Panc1 (cell line): ENCODE results near the gene ACADSB. TPM values are rescaled to one million over a fixed set of nuclear protein-coding genes. Genes with fewer than 3 reads are reported as not detected.

Experiments
- ATAC-seq: fragments of 200-7000 bp; cut with Tn5 transposase; 2 replicates; pipeline ENCODE4 v1.9.1; 2020; ENCODE audit warnings: mild to moderate bottlenecking, moderate library complexity
- BruUV-seq: library from RNA; stranded (reverse); fragments of 400-500 nt; replicated peaks from 2 replicates; lab custom pipeline; 2021; lab: Mats Ljungman, UMichigan
- CTCF ChIA-PET: fragments of 300-600 bp; sonication (Branson Sonifier 250); formaldehyde crosslinking; loops from one replicate; lab custom pipeline; 2022; ENCODE audit warnings: antibody characterized with exemption; lab: Charles Lee
- POLR2A ChIA-PET: fragments of 300-600 bp; sonication (Branson Sonifier 250); formaldehyde crosslinking; loops from one replicate; lab custom pipeline; 2022; ENCODE audit warnings: antibody characterized with exemption; lab: Charles Lee
- DNase-seq: peaks from one replicate; pipeline ENCODE4 v3.0.0-alpha.2; 2010; ENCODE audit warnings: low read depth, low spot score
- H3K27ac ChIP-seq: 2 replicates; pipeline ENCODE4 v1.5.1; 2011; ENCODE audit warnings: mild to moderate bottlenecking, low read length, inconsistent platforms
- H3K27me3 ChIP-seq: fragments of 200-500 bp; sonication (Bioruptor generic); 2 replicates; pipeline ENCODE4 v1.6.0; 2014; ENCODE audit warnings: low read length, inconsistent platforms; ENCODE audit not compliant: control insufficient read depth, insufficient read depth
- H3K36me3 ChIP-seq: fragments of 200-500 bp; sonication (Bioruptor generic); 2 replicates; pipeline ENCODE4 v1.5.1; 2014; ENCODE audit warnings: inconsistent platforms, mild to moderate bottlenecking, low read length, moderate library complexity; ENCODE audit not compliant: control insufficient read depth, insufficient read depth
- H3K4me1 ChIP-seq: 2 replicates; pipeline ENCODE4 v1.5.1; 2011; ENCODE audit warnings: inconsistent platforms, mild to moderate bottlenecking, low read length, moderate library complexity; ENCODE audit not compliant: control insufficient read depth, insufficient read depth
- H3K4me3 ChIP-seq, 2 experiments: 2 replicates each; pipeline ENCODE4 v1.5.1; 2011 to 2012; ENCODE audit warnings: low read depth in 2 of 2, low read length in 2 of 2, mild to moderate bottlenecking in 2 of 2, inconsistent platforms in 1 of 2, moderate library complexity in 1 of 2
- H3K9me3 ChIP-seq: fragments of 200-500 bp; sonication (Bioruptor generic); 2 replicates; pipeline ENCODE4 v1.5.1; 2014; ENCODE audit warnings: low read depth, mild to moderate bottlenecking, inconsistent platforms, low read length, moderate library complexity; ENCODE audit not compliant: control insufficient read depth, insufficient read depth
- POLR2AphosphoS5 ChIP-seq: IDR thresholded peaks from 2 replicates; pipeline ENCODE4 v1.6.1; 2012; ENCODE audit warnings: mild to moderate bottlenecking, low read depth, low read length, moderate library complexity
- SIN3A ChIP-seq: IDR thresholded peaks from 2 replicates; pipeline ENCODE4 v1.6.1; 2012; ENCODE audit warnings: low read depth, mild to moderate bottlenecking, low read length, moderate library complexity, borderline replicate concordance; ENCODE audit not compliant: insufficient read depth
- TCF7L2 ChIP-seq: IDR thresholded peaks from 2 replicates; pipeline ENCODE4 v1.6.1; 2011; ENCODE audit warnings: mild to moderate bottlenecking, low read depth, low read length, inconsistent platforms
- in situ Hi-C: cut with HindIII; loops from 2 replicates; pipeline ENCODE4 v1.10.0; 2016; ENCODE audit warnings: low sequenced_read_pairs, low pct_unique_long_range_greater_than_20kb
- intact Hi-C: fragments of 100-400 bp; cut with micrococcal nuclease; formaldehyde crosslinking; loops from one replicate; pipeline ENCODE4 v1.10.0; 2022; ENCODE audit not compliant: unreplicated experiment
- total RNA-seq: library from RNA; stranded (reverse); gene quantifications from one replicate; pipeline ENCODE4 v1.2.1, GENCODE V29; 2021; ENCODE audit not compliant: unreplicated experiment
- TF ChIP-seq, protein P1 (sequence below): fragments of 450-650 bp; IDR thresholded peaks from 2 replicates; pipeline ENCODE4 v1.5.1; 2017; ENCODE audit warnings: mild to moderate bottlenecking
- TF ChIP-seq, protein P2 (sequence below), 2 experiments: IDR thresholded peaks; 2 replicates each; pipeline ENCODE4 v1.6.1; 2011 to 2012; ENCODE audit warnings: low read depth in 2 of 2, control low read depth in 1 of 2, low read length in 1 of 2, mild to moderate bottlenecking in 1 of 2, moderate library complexity in 1 of 2; ENCODE audit not compliant: insufficient read depth in 1 of 2

ACADSB gene
- total RNA-seq, 1 experiment from 2014 or later = 19.2 TPM

DNA sequence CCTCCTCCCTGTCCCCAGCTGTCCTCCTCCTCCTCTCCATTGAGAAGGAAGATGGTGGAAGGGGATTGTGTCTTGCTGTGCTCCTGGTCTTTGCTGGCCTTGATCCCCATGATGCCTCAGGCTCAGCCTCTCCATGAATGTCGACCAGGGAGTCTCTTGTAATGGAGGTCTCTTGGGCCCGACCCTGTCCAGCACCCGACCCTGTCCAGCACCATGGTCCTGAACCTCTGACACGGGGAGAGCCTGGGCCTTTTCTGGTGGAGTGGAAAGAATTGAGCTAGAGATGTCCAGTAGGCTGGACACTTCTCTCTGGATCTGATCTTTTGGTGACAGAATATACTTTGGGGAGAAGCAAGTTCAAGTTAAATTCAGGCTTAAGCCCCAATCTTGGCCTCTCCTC is 84.7 kb downstream of the ACADSB start:
- intact Hi-C loops = no loop called here
- POLR2A ChIA-PET = no interaction called here
- Histone ChIP-seq H3K27ac (no peak overlapping the region), H3K4me3 (no peak overlapping the region), H3K9me3 (no peaks in the 10 kb centered on the region), H3K27me3 (no peaks in the 10 kb centered on the region; the same call in 1 of the 2 replicates), H3K36me3 (no peaks in the 10 kb centered on the region), H3K4me1 (no peaks in the 10 kb centered on the region)
- in situ Hi-C loops = no loop called here
- no peak for TF ChIP-seq TCF7L2
- TF ChIP-seq, protein P1, sequence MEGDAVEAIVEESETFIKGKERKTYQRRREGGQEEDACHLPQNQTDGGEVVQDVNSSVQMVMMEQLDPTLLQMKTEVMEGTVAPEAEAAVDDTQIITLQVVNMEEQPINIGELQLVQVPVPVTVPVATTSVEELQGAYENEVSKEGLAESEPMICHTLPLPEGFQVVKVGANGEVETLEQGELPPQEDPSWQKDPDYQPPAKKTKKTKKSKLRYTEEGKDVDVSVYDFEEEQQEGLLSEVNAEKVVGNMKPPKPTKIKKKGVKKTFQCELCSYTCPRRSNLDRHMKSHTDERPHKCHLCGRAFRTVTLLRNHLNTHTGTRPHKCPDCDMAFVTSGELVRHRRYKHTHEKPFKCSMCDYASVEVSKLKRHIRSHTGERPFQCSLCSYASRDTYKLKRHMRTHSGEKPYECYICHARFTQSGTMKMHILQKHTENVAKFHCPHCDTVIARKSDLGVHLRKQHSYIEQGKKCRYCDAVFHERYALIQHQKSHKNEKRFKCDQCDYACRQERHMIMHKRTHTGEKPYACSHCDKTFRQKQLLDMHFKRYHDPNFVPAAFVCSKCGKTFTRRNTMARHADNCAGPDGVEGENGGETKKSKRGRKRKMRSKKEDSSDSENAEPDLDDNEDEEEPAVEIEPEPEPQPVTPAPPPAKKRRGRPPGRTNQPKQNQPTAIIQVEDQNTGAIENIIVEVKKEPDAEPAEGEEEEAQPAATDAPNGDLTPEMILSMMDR = no peak
- TF ChIP-seq POLR2AphosphoS5 = no peak
- TF ChIP-seq, protein P2, sequence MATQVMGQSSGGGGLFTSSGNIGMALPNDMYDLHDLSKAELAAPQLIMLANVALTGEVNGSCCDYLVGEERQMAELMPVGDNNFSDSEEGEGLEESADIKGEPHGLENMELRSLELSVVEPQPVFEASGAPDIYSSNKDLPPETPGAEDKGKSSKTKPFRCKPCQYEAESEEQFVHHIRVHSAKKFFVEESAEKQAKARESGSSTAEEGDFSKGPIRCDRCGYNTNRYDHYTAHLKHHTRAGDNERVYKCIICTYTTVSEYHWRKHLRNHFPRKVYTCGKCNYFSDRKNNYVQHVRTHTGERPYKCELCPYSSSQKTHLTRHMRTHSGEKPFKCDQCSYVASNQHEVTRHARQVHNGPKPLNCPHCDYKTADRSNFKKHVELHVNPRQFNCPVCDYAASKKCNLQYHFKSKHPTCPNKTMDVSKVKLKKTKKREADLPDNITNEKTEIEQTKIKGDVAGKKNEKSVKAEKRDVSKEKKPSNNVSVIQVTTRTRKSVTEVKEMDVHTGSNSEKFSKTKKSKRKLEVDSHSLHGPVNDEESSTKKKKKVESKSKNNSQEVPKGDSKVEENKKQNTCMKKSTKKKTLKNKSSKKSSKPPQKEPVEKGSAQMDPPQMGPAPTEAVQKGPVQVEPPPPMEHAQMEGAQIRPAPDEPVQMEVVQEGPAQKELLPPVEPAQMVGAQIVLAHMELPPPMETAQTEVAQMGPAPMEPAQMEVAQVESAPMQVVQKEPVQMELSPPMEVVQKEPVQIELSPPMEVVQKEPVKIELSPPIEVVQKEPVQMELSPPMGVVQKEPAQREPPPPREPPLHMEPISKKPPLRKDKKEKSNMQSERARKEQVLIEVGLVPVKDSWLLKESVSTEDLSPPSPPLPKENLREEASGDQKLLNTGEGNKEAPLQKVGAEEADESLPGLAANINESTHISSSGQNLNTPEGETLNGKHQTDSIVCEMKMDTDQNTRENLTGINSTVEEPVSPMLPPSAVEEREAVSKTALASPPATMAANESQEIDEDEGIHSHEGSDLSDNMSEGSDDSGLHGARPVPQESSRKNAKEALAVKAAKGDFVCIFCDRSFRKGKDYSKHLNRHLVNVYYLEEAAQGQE (IDR thresholded peaks at IDR 0.05; ENCODE audit: insufficient read depth in 1 of 2, low read depth in 2 of 2, low read length in 1 of 2) = peak; percentile 77
- ATAC-seq = no peak
- DNase-seq = no peak
- BruUV-seq = no TSS peak
- CTCF ChIA-PET = no interaction called here

DNA sequence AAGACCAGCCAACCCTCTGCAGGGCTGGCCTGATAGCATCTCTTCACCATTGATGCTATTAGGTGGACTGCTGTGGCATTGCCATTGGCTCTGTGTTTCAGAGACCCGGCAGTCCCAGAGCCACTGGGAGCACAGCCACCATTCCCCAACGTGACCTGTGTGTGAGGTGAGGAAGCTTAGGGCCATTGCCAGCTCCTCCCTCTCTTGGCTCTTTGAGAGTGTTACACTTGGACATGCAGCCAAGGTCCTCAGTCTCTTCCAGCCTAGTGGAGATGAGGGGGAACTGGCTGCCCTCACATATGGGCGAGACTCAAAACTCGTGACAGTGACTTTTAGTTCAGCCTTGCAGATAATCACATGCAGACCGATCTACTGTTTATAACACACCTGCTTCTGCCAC is 87.6 kb downstream of the ACADSB start:
- intact Hi-C loops (no loop called here), in situ Hi-C loops (no loop called here)
- ATAC-seq (no peak), DNase-seq (no peak)
- no peak overlapping the region for H3K4me3 ChIP-seq
- BruUV-seq = no TSS peak
- H3K36me3 ChIP-seq = no peaks in the 10 kb centered on the region
- no peaks in the 10 kb centered on the region for H3K9me3 ChIP-seq
- POLR2A ChIA-PET = no interaction called here
- TF ChIP-seq POLR2AphosphoS5 = no peak
- TF ChIP-seq, protein P1 = no peak
- TF ChIP-seq SIN3A = no peak
- TF ChIP-seq, protein P2 (IDR thresholded peaks at IDR 0.05; ENCODE audit: insufficient read depth in 1 of 2, low read depth in 2 of 2, low read length in 1 of 2) = no peak
- no peak for TF ChIP-seq TCF7L2
- CTCF ChIA-PET = no interaction called here
- H3K4me1 ChIP-seq = no peaks in the 10 kb centered on the region; the same call in 1 of the 2 replicates
- H3K27ac ChIP-seq = no peak overlapping the region
- H3K27me3 ChIP-seq = no peaks in the 10 kb centered on the region
